ENCODE data around the gene PFKFB2. TPM values are rescaled to one million over a fixed set of nuclear protein-coding genes. Genes with fewer than 3 reads are reported as not detected.
A peak's percentile ranks its signal among the peaks of the same experiment; 100 is the strongest.

PFKFB2 gene
- total and polyA plus RNA-seq, 10 donors: 6.8 to 69.5 (median 23.9) TPM

DNA sequence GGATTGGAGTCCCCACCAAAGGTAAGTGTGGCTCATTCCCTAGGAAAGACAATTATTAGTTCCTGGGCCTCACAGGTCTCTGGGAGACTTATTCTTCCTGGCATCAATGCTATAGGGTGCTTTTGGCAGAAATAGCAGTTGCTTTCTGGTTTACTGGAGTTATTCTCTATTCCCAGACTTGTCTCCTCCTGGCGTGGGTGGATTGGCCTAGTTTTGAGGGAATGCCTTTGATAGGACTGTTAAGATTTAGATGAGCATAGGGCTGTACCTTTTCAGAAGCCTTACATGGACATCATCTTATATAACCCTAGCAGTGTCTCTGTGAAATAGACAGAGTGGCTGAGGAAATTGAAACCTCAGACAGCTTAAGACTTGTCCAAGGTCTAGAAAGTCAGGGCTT, 9.0 kb downstream of the PFKFB2 start:
- no peak overlapping the region for H3K27ac ChIP-seq
- DNase-seq: no peak
- H3K36me3 ChIP-seq: peaks cover 0 to 89% (median 38%) of the 10 kb centered on the region in 6 donors
- H3K4me1 ChIP-seq: peaks cover 0 to 34% (median 9%) of the 10 kb centered on the region in 6 donors
- TF ChIP-seq, protein P1, sequence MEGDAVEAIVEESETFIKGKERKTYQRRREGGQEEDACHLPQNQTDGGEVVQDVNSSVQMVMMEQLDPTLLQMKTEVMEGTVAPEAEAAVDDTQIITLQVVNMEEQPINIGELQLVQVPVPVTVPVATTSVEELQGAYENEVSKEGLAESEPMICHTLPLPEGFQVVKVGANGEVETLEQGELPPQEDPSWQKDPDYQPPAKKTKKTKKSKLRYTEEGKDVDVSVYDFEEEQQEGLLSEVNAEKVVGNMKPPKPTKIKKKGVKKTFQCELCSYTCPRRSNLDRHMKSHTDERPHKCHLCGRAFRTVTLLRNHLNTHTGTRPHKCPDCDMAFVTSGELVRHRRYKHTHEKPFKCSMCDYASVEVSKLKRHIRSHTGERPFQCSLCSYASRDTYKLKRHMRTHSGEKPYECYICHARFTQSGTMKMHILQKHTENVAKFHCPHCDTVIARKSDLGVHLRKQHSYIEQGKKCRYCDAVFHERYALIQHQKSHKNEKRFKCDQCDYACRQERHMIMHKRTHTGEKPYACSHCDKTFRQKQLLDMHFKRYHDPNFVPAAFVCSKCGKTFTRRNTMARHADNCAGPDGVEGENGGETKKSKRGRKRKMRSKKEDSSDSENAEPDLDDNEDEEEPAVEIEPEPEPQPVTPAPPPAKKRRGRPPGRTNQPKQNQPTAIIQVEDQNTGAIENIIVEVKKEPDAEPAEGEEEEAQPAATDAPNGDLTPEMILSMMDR (IDR thresholded peaks at IDR 0.05 in 8 of 11, conservative IDR thresholded peaks at IDR 0.05 in 3 of 11): no peak
- no peak for TF ChIP-seq POLR2AphosphoS5 (IDR thresholded peaks at IDR 0.05)
- TF ChIP-seq POLR2A (IDR thresholded peaks at IDR 0.05): no peak
- 68 to 100% (median 93%) methylated on average over 1 of the region's 1 CpG for WGBS, 5 donors
- no peaks in the 10 kb centered on the region for H3K27me3 ChIP-seq (replicated peaks in 1 of 7)
- H3K9me3 ChIP-seq: no peaks in the 10 kb centered on the region
- no peak overlapping the region for H3K4me3 ChIP-seq
- intact Hi-C loops (cut with DNase I; ENCODE audit: low total_unique reads): no loop called here

DNA sequence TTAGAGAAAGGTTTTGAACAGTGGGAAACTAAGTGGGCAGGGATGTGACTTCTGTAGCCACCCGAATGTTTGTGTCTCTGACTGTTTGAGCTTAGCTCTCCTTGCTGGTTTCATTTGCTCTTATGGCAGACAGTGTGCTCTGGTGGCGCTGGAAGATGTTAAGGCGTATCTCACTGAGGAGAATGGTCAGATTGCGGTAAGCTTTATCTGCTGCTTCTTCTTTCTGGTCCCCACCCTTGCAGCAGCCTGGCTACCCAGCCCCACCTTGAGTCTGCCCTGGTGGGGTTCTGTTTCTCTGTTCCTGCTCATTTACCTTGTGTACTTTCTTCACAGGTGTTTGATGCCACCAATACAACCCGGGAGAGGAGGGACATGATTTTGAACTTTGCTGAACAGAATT, 9.9 kb downstream of the PFKFB2 start:
- DNase-seq: no peak

DNA sequence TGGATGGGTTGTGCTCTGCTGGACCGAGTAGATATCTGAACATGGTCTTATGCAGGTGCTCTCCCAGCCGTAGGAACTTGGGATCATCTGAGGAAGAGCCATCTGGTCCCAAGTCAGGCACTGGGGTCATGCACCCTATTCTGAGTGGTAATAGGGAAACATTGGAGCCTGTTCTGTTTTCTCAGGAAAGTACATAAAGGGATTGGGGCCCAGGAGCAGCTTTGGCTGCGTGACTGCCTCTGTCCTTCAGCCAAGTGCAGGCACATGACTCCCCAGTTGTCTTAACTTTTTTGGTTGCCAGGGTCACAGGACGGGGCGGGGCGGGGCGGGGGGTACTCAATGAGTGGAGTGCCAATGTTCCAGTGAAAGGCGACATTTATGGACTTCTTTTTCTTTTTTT, 11.5 kb downstream of the PFKFB2 start:
- intact Hi-C loops (cut with DNase I; ENCODE audit: low total_unique reads): no loop called here
- TF ChIP-seq POLR2AphosphoS5 (IDR thresholded peaks at IDR 0.05) (no peak), POLR2A (IDR thresholded peaks at IDR 0.05) (no peak)
- TF ChIP-seq, protein P1 (IDR thresholded peaks at IDR 0.05 in 8 of 11, conservative IDR thresholded peaks at IDR 0.05 in 3 of 11): no peak
- DNase-seq: no peak
- Histone ChIP-seq H3K27me3 (replicated peaks in 1 of 7) (no peaks in the 10 kb centered on the region), H3K4me3 (no peak overlapping the region), H3K36me3 (peaks cover 0 to 97% (median 52%) of the 10 kb centered on the region in 6 donors), H3K27ac (no peak overlapping the region), H3K4me1 (peaks cover 0 to 26% (median 2%) of the 10 kb centered on the region in 6 donors), H3K9me3 (no peaks in the 10 kb centered on the region)
- WGBS, 5 donors: 80 to 94% (median 91%) methylated on average over 8 of the region's 8 CpGs

More for the DNA sequence above, 9.9 kb downstream of the PFKFB2 start:
- intact Hi-C loops (cut with DNase I; ENCODE audit: low total_unique reads): no loop called here
- peaks cover 0 to 90% (median 42%) of the 10 kb centered on the region in 6 donors for H3K36me3 ChIP-seq
- no peak overlapping the region for H3K4me3 ChIP-seq
- no peaks in the 10 kb centered on the region for H3K9me3 ChIP-seq
- peaks cover 0 to 26% (median 9%) of the 10 kb centered on the region in 6 donors for H3K4me1 ChIP-seq
- no peak overlapping the region for H3K27ac ChIP-seq
- WGBS, 5 donors: 91 to 95% (median 94%) methylated on average over 5 of the region's 5 CpGs
- H3K27me3 ChIP-seq (replicated peaks in 1 of 7): no peaks in the 10 kb centered on the region
- no peak for TF ChIP-seq POLR2A (IDR thresholded peaks at IDR 0.05)
- no peak for TF ChIP-seq POLR2AphosphoS5 (IDR thresholded peaks at IDR 0.05)
- TF ChIP-seq, protein P1 (IDR thresholded peaks at IDR 0.05 in 8 of 11, conservative IDR thresholded peaks at IDR 0.05 in 3 of 11): no peak

- H3K9me3 ChIP-seq: no peaks in the 10 kb centered on the region
- TF ChIP-seq, protein P1 (IDR thresholded peaks at IDR 0.05 in 8 of 11, conservative IDR thresholded peaks at IDR 0.05 in 3 of 11): no peak
- TF ChIP-seq POLR2A (IDR thresholded peaks at IDR 0.05): no peak
- TF ChIP-seq POLR2AphosphoS5 (IDR thresholded peaks at IDR 0.05): no peak
- H3K4me1 ChIP-seq: peaks cover 0 to 41% (median 13%) of the 10 kb centered on the region in 6 donors
- intact Hi-C loops (cut with DNase I; ENCODE audit: low total_unique reads): no loop called here
- H3K4me3 ChIP-seq: no peak overlapping the region
- DNase-seq: no peak
- H3K27me3 ChIP-seq (replicated peaks in 1 of 7): no peaks in the 10 kb centered on the region
- peak overlapping the region in 2 of 8 donors; percentile 86 to 87 for H3K27ac ChIP-seq
- whole genome bisulfite sequencing, 5 donors: 47 to 61% (median 53%) methylated on average over 3 of the region's 3 CpGs
- peaks cover 0 to 100% (median 52%) of the 10 kb centered on the region in 6 donors for H3K36me3 ChIP-seq
Measured at GRCh38 chr1:207067185-207067584, 14.1 kb downstream of the PFKFB2 start.

Measured in spleen (tissue), 11 donors.